Heart right ventricle (tissue), 16 donors: ENCODE data around the gene ZNF555. TPM values are rescaled to one million over a fixed set of nuclear protein-coding genes. Genes with fewer than 3 reads are reported as not detected.
"Not testable (repeated sequence)": the region's sequence is repeated elsewhere in the genome, so short reads cannot be mapped to it uniquely, and the experiment has no call there.

Experiments
- ATAC-seq, 8 donors: fragments of 200-7000 bp; cut with Tn5 transposase; one replicate each; pipeline ENCODE4 v1.9.1; 2020; ENCODE audit warnings: mild to moderate bottlenecking in 8 of 8, moderate library complexity in 8 of 8, moderate number of reproducible peaks in 1 of 8
- DNase-seq, 2 donors: peaks; one replicate each; pipeline ENCODE4 v3.0.0-alpha.2; 2020
- H3K27ac ChIP-seq, 10 donors: fragments of 200-600 bp; sonication (generic) in 2 of 10; one replicate each; pipeline versions ENCODE4 v1.5.0 to v1.8.0; 2020 to 2022; ENCODE audit warnings: mild to moderate bottlenecking in 3 of 10
- H3K27me3 ChIP-seq, 7 donors: fragments of 200-600 bp; one replicate each; pipeline ENCODE4 v1.8.0; 2021 to 2022; ENCODE audit warnings: mild to moderate bottlenecking in 2 of 7
- H3K36me3 ChIP-seq, 9 donors: fragments of 200-600 bp; sonication (generic) in 1 of 9; one replicate each; pipeline versions ENCODE4 v1.5.0 to v1.8.0; 2020 to 2022; ENCODE audit warnings: mild to moderate bottlenecking in 2 of 9
- H3K4me1 ChIP-seq, 9 donors: fragments of 200-600 bp; sonication (generic) in 1 of 9; one replicate each; pipeline versions ENCODE4 v1.5.0 to v1.8.0; 2020 to 2022; ENCODE audit warnings: mild to moderate bottlenecking in 4 of 9
- H3K4me3 ChIP-seq, 10 donors: fragments of 200-600 bp; sonication (generic) in 2 of 10; one replicate each; pipeline versions ENCODE4 v1.5.0 to v1.8.0; 2020 to 2022; ENCODE audit warnings: mild to moderate bottlenecking in 7 of 10, moderate library complexity in 2 of 10
- H3K9me3 ChIP-seq, 11 donors: fragments of 200-600 bp in 10 of 11; sonication (generic) in 2 of 11; one replicate each; pipeline versions ENCODE4 v1.5.0 to v1.8.0; 2013 to 2022; ENCODE audit warnings: mild to moderate bottlenecking in 2 of 11, control low read depth in 1 of 11, moderate library complexity in 1 of 11
- CTCF ChIP-seq, 9 donors: fragments of 200-600 bp; sonication (generic) in 2 of 9; IDR thresholded peaks; one replicate each; pipeline versions ENCODE4 v1.5.0 to v1.8.0; 2021 to 2022; ENCODE audit warnings: antibody characterized with exemption in 9 of 9, mild to moderate bottlenecking in 5 of 9, moderate library complexity in 1 of 9
- WGBS, 2 donors: extraction: QIAGEN DNeasy Blood & Tissue Kit; methylation state at CpG; one replicate each; pipeline ENCODE4 v1.1.7; 2013; ENCODE audit warnings: inconsistent platforms in 1 of 2; 5-methylcytosine and 5-hydroxymethylcytosine counted together
- intact Hi-C, 10 donors: fragments of 100-400 bp; cut with DNase I; formaldehyde crosslinking; loops; one replicate each; pipeline versions ENCODE4 v1.11.1 to v1.14.2; 2022
- polyA plus RNA-seq, 2 donors: library from polyadenylated mRNA; stranded (reverse); fragments of 200-250 nt; gene quantifications; one replicate each; pipeline ENCODE4 v1.2.3, GENCODE V29; 2013
- total RNA-seq, 10 donors: library from RNA; stranded (reverse); fragmentation: NEBNext Ultra II Directional in 3 of 10; extraction: Animal tissue kit (Norgen Biotek cat#: 25700) in 3 of 10; gene quantifications; one replicate each; pipeline versions ENCODE4 v1.2.1 to v1.2.4, GENCODE V29; 2021 to 2023
- donor health status: Arrhythmogenic right ventricular cardiomyopathy.
- donor health status: ischemic (EF 13 %, LVEDD 7.1; RV severe dilation, severe dysfunction).
- donor health status: healthy with polysubstance abuse.
- donor health status: DM: no; HTN: yes; CAD: no.
- donor health status: DM: no; HTN: no; CAD: no.
- donor health status: ischemic (EF 25% LVEDD 6.9; RV normal size, moderate dysfunction).
- donor health status: ischemic (EF 25% LVEDD 5.7; RV mildly dilated, moderate dysfunction).
- donor health status: healthy.
- donor health status: DM: yes; HTN: yes; CAD: no.
- donor health status: Ischemic cardiomyopathy.
- donor health status: ischemic (EF 35%, LVEDD 5.7; RV mildly dilated, moderate dysfunction).
- donor health status: nonischemic (EF 11% LVEDD 7.7; RV severe dilation, severe dysfunction).
- donor health status: DM: yes; HTN: yes; CAD: no.
- donor health status: PGD.
- donor health status: ischemic (EF 29% LVEDD 5.4; RV normal size, mild dysfunction).
- donor health status: nonischemic (EF 23%, LVEDD 6.1; RV moderate dilation, normal function).

Gene ZNF555
- total and polyA plus RNA-seq, 12 donors: 2.6 to 11.3 (median 8.2) TPM

- intact Hi-C loops: loop anchor here in 5 of 10 donors (5.0 to 10.0 kb wide), 3 partner anchors 57 to 277 kb away; partner anchors contain the start of gene ZNF77 (in 1 of the 5)
- Histone ChIP-seq H3K36me3 (no peaks in the 10 kb centered on the region), H3K4me1 (peaks cover 0 to 10% (median 4%) of the 10 kb centered on the region in 9 donors), H3K27me3 (peaks cover 0 to 3% (median 0%) of the 10 kb centered on the region in 7 donors), H3K27ac (peak overlapping the region in 1 of 10 donors; percentile 12), H3K4me3 (no peak overlapping the region), H3K9me3 (no peaks in the 10 kb centered on the region)
- TF ChIP-seq CTCF (IDR thresholded peaks at IDR 0.05): peak; percentile 50 to 76 (median 70)
- WGBS, 2 donors: 26 to 32% methylated on average over 9 of the region's 9 CpGs
- ATAC-seq: peak; percentile 34 to 78 (median 71)
- no peak for DNase-seq
These were observed 46.2 kb downstream of the ZNF555 start for GRCh38 chr19:2887391-2887914.

- peak overlapping the region in 8 of 10 donors; percentile 25 to 50 (median 36) for H3K4me3 ChIP-seq
- intact Hi-C loops: loop anchor here in 5 of 10 donors (5.0 to 10.0 kb wide), 3 partner anchors 56 to 276 kb away; partner anchors contain the start of gene ZNF77 (in 1 of the 5)
- ATAC-seq (peak in 5 of 8 donors; percentile 47 to 67 (median 63)), DNase-seq (peak in 1 of 2 donors; percentile 33)
- 57 to 66% methylated on average over 37 of the region's 37 CpGs for WGBS, 2 donors
- H3K27me3 ChIP-seq: peaks cover 0 to 3% (median 0%) of the 10 kb centered on the region in 7 donors
- H3K27ac ChIP-seq: peak overlapping the region in 4 of 10 donors; percentile 9 to 61 (median 24)
- H3K9me3 ChIP-seq: no peaks in the 10 kb centered on the region
- TF ChIP-seq CTCF (IDR thresholded peaks at IDR 0.05): peak in 3 of 9 donors; percentile 15 to 30 (median 17)
- no peaks in the 10 kb centered on the region for H3K36me3 ChIP-seq
- peaks cover 0 to 10% (median 4%) of the 10 kb centered on the region in 9 donors for H3K4me1 ChIP-seq
These were observed 47.5 kb downstream of the ZNF555 start for GRCh38 chr19:2888731-2889224.

- DNase-seq, H3K27me3 ChIP-seq, H3K9me3 ChIP-seq, H3K36me3 ChIP-seq, ATAC-seq, H3K27ac ChIP-seq, H3K4me3 ChIP-seq: not testable (repeated sequence)
- H3K4me1 ChIP-seq: peaks cover 0 to 11% (median 4%) of the 10 kb centered on the region in 9 donors
- intact Hi-C loops: loop anchor here in 1 of 10 donors (10.0 kb wide), 1 partner anchor 54 kb away; the partner anchor contains the start of gene ZNF77
- 84 to 86% methylated on average over 8 of the region's 8 CpGs for WGBS, 2 donors
These were observed 49.3 kb downstream of the ZNF555 start for GRCh38 chr19:2890531-2890930.

- Histone ChIP-seq H3K36me3 (no peaks in the 10 kb centered on the region), H3K4me3 (no peak overlapping the region), H3K4me1 (peaks cover 0 to 11% (median 5%) of the 10 kb centered on the region in 9 donors), H3K9me3 (peaks cover 0 to 19% (median 12%) of the 10 kb centered on the region in 11 donors), H3K27me3 (peaks cover 0 to 3% (median 0%) of the 10 kb centered on the region in 7 donors), H3K27ac (no peak overlapping the region)
- intact Hi-C loops: loop anchor here in 1 of 10 donors (10.0 kb wide), 1 partner anchor 48 kb away; the partner anchor contains the start of gene ZNF77
- DNase-seq (no peak), ATAC-seq (no peak)
- WGBS, 2 donors: 78 to 81% methylated on average over 8 of the region's 8 CpGs
- TF ChIP-seq CTCF (IDR thresholded peaks at IDR 0.05): no peak
These were observed 55.4 kb downstream of the ZNF555 start for GRCh38 chr19:2896694-2897093.
